ENCODE data around the gene OR51V1.
"Not testable (repeated sequence)": the region's sequence is repeated elsewhere in the genome, so short reads cannot be mapped to it uniquely, and the experiment has no call there.

OR51V1 gene

DNA sequence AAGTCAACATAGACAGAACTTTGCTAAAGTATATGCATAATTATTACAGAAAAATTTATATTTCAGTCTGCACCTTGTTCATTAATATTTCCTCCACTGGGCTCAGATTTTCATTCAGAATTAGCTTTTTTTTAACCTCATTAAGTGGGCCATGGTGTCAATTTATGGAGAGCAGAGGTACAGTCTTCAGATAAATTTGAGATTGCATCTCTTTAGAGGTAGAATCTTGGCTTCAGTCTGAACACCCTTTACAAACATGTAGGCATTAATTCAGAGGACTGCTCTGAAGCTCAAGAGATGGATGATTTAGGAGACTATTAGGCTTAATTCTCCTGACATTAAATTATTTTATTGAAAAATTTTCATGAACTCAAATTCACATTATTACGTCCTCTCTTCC is 29.8 kb upstream of the OR51V1 start:
- no peak for DNase-seq

DNA sequence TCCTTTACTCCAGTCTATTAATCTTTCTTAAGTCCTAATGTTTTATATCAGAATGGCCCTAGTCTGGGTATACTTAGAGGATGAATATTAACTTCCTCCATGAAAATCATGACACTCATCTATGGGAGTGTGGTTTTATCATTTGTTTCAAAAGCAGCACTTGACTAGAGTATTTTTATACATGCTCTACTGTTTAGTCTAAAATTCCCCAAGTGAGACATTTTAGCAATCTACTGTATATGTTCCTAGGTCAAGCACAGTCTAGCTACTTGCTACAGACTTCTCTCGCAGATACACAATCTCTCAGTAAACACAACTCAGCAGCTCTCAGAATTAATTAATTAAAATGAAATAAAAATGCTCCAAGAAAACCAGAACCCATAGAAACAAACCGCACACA is 29.3 kb upstream of the OR51V1 start:
- DNase-seq, result no peak

DNA sequence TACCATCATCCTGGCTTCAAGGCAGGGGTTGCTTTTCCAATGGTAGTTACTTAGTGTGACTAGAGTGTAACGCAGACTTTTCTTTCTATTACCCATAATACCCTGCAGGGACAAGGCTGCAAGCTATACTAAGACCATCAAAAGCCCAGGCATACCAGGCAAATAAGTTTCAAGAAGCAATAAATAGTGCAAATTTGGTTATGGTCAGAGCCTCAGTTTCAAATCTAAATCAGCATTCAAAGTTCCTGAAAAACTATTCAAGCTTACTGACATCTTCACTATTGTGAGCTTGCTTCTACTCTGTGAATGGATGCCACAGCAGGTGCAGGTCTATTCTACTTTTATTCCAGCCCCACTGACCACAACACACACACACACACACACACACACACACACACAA is 28.9 kb upstream of the OR51V1 start:
- DNase-seq, result no peak

DNA sequence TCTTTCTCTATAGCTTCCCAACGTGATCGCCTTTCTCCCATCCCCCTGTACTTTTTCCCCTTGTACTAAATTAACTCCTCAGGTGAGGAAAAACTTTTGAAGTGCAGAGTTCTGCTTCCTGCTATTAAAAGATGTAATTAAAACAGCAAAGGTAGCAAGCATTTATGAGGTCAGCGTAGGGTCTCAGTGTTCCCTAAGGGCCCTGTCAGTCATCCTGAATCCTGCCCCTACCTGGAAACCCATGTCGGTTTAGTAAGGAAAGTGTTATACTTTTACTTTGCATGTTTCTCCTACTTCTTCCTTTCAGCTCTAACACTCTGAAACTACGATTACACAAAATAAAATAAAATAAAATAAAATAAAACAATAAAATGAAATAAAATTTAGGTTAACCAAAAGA is 27.6 kb upstream of the OR51V1 start:
- DNase-seq, result no peak

DNA sequence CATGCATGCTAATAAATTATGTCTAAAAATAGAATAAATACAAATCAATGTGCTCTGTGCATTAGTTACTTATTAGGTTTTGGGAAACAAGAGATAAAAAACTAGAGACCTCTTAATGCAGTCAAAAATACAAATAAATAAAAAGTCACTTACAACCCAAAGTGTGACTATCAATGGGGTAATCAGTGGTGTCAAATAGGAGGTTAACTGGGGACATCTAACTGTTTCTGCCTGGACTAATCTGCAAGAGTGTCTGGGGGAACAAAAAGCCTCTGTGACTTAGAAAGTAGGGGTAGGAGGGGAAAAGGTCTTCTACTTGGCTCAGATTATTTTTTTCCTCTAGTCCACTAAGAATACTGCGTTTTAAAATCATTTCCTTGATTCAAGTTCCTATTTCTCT is 27.2 kb upstream of the OR51V1 start:
- DNase-seq, result no peak

DNA sequence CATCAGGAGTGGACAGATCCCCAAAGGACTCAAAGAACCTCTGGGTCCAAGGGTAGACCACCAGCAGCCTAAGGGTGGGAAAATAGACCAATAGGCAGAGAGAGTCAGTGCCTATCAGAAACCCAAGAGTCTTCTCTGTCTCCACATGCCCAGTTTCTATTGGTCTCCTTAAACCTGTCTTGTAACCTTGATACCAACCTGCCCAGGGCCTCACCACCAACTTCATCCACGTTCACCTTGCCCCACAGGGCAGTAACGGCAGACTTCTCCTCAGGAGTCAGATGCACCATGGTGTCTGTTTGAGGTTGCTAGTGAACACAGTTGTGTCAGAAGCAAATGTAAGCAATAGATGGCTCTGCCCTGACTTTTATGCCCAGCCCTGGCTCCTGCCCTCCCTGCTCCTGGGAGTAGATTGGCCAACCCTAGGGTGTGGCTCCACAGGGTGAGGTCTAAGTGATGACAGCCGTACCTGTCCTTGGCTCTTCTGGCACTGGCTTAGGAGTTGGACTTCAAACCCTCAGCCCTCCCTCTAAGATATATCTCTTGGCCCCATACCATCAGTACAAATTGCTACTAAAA is 26.3 kb upstream of the OR51V1 start, which contains the start of gene HBB:
TSS of gene HBB (minus strand) at position 340 of the 579 bp plus-strand sequence. CDS start at position 290, 50 bp downstream.
- no peak for DNase-seq

DNA sequence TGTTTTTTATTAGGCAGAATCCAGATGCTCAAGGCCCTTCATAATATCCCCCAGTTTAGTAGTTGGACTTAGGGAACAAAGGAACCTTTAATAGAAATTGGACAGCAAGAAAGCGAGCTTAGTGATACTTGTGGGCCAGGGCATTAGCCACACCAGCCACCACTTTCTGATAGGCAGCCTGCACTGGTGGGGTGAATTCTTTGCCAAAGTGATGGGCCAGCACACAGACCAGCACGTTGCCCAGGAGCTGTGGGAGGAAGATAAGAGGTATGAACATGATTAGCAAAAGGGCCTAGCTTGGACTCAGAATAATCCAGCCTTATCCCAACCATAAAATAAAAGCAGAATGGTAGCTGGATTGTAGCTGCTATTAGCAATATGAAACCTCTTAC is 25.0 kb upstream of the OR51V1 start:
- no peak for DNase-seq

DNA sequence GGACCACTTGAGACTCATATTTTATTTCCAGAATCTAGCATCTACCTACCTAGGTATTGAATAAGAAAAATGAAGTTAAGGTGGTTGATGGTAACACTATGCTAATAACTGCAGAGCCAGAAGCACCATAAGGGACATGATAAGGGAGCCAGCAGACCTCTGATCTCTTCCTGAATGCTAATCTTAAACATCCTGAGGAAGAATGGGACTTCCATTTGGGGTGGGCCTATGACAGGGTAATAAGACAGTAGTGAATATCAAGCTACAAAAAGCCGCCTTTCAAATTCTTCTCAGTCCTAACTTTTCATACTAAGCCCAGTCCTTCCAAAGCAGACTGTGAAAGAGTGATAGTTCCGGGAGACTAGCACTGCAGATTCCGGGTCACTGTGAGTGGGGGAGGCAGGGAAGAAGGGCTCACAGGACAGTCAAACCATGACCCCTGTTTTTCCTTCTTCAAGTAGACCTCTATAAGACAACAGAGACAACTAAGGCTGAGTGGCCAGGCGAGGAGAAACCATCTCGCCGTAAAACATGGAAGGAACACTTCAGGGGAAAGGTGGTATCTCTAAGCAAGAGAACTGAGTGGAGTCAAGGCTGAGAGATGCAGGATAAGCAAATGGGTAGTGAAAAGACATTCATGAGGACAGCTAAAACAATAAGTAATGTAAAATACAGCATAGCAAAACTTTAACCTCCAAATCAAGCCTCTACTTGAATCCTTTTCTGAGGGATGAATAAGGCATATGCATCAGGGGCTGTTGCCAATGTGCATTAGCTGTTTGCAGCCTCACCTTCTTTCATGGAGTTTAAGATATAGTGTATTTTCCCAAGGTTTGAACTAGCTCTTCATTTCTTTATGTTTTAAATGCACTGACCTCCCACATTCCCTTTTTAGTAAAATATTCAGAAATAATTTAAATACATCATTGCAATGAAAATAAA is 24.3 kb upstream of the OR51V1 start:
- DNase-seq, result no peak

DNA sequence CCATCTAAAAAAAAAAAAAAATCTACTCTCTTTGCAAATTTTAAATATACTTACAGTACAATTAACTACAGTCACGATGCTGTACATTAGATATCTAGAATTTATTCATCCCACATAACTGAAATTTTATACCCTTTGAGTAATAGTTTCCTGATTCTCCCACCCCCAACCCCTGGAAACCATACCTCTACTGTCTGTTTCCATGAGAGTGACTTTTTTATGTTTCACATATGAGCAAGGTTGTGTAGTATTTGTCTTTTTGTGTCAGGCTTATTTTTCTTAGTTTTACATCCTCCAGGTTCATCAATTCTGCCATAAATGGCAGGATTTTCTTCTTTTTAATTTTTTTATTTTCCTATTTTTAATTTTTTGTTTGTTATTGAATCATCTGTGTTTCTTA is 23.2 kb upstream of the OR51V1 start:
- no peak for DNase-seq

DNA sequence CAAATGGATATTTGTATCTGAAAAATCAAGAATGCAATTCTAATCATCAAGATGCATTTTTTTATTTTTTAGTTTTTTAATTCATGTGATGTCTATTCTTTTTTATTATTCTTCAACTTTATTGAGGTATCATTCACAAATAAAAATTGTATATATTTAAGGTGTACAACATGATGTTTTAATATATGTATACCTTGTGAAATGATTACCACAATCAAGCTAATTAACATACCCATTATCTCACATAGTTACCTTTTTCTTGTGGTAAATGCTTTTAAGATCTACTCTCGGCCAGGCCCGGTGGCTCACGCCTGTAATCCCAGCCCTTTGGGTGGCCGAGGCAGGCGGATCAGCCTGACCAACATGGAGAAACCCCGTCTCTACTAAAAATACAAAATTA is 22.7 kb upstream of the OR51V1 start:
- no peak for DNase-seq

DNA sequence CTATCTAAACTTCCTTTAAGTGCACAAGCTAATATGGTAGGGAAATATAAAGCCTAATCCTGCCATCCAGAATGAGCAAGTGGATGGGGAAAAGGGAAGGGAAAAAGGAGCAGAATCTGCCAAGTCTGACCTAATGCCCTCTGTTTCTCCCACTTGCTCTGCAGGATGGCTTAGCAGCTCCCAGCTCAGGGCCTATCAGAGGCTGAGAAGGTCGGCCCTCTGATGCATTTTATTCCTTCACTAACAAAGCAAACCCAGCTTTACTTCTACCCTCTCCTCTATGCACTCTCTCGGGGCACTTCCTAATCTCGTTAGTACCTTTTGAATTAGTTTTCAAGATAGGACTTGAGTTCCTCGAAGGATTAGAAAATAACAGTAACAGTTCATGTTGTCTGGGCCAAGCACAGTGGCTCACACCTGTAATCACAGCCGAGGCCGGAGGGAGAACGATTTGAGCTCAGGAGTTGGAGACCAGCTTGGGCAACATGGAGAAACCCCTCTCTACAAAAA is 9.9 kb upstream of the OR51V1 start:
- no peak for DNase-seq

DNA sequence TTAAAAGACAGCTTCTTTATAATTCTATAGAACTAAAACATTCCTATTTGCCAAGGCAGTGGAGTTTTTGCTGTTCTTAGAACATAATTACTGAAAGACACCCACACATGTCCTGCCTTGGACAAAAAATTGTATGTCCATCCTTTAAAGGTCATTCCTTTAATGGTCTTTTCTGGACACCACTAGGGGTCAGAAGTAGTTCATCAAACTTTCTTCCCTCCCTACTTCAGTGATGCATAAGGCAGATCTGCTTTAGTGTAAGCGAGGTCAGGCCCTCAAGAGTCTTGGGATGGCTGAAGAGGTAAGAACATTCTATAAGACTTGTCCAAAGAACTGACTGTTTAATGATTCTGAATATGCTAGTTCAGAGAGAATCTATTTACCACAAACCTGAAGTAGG is 4.3 kb upstream of the OR51V1 start:
- peak; percentile 59 for DNase-seq

DNA sequence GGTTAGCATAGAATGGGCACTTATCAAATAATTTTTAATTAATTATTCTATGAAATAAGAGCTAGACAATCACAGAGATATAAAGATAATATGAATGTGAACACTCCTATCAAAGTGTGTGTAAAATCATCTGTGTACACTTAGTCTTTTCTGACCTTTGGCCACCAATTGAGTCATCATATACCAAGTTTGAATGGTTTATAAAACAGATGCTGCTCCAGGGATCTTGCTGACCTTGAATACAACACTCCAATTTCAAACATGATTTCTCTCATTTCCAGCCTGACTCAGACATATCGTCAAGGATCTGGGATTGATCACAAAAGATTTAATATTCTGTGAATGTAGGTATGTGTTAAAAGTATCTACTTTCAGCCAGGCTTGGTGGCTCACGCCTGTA is 2.9 kb upstream of the OR51V1 start:
- no peak for DNase-seq

DNA sequence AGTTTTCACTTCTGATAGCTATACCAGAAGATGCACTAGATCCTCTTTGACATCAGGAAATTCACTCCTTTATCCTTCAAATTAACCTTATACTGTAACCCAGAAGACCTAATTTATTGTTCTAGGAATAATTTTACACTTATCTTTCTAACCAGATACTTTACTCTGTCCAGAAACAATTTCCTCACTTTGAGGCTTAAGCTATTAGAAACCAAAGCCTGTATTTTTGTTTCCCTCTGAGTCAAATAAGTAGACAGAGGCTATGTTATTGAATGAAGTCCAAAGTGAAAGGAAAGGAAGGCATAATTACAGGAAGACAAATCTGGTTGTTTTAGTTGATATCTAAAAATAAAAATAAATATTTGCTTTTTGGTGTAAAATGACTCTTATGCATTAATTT is 2.2 kb downstream of the OR51V1 start:
- DNase-seq, result no peak

DNA sequence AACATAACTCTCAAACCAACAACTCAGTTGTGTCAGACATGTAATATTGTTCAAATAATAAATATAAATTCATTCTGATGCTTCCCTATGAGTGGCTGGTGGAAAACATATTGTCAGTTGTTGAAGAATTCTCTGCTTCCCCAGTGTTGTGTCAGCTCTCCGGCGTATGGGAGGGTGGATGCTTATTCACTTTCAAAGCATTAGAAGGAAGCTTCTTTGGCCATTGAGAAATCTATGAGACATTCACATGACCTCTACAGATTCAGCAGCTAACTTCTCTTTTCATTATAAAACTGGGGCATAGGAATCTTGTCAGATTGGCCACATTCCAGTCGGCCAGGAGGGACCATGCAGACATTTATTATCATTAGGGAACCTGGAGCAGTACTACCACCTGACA is 2.9 kb downstream of the OR51V1 start:
- no peak for DNase-seq

DNA sequence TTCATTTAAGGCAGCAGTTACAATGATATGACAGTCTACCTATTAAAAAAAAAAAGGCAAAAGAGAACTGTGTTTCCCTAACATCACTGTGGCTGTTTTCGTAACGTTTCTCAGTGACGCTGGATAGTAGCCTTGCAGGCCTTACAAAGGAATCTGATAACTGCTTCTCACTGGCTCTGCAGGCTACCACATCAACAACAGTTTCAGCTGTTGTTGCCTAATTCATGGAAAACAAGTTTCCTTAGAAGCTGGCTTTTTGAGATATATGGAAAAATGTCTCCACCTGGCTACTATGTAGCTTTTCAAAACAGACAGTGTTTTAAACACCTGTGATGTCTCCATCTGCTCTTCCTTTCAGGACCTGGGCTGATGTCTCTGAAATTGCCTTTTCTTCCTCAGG is 3.8 kb downstream of the OR51V1 start:
- no peak for DNase-seq

DNA sequence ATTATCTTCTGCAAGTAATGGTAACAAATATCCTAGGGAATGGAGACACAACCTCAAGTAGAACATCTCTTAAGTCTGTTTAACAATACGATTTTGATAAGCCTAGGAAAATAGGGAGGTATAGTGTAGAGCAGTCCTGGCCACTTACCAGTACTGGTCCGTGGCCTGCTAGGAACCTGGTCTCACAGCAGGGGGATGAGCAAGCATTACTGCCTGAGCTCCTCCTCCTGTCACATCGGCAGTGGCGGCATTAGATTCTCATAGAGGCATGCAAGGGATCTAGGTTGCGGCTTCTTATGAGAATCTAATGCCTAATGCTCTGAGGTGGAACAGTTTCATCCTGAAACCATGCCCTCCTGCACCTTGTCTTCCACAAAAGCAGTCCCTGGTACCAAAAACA is 4.4 kb downstream of the OR51V1 start:
- no peak for DNase-seq

DNA sequence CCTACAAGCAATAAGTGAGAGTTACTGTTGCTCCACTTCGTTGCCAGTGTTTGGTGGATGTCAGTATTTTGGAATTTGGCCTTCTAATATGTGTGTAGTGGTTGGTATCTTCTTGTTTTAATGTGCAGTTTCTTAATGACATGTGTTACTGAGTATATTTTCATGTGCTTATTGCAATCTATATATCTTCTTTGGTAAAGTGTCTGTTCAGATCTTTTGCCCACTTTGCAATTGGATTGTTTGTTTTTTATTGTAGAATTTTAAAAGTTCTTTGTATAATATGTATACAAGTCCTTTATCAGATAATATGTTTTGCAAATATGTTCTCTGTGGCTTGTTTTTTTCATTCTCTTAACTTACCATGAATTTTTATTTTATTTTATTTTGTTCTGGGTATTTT is 7.7 kb downstream of the OR51V1 start:
- DNase-seq, result no peak

DNA sequence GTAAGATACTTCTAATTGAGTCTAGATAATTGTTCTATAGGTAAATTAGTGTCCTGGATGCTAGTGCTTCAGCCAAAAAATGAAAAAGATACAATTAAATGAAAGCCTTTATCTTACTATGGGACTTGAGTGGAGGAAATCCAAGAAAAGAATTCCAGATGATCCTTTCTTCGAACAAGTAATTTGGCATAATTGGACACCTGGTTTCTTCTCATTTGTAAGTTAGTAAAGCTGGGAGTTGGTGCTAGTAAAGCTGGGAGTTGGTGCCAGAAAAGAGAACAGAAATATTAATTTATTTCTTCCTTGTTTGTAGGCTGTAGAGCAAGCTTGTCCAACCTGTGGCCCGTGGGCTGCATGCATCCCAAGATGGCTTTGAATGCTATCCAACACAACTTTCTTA is 12.3 kb downstream of the OR51V1 start:
- DNase-seq, result no peak

DNA sequence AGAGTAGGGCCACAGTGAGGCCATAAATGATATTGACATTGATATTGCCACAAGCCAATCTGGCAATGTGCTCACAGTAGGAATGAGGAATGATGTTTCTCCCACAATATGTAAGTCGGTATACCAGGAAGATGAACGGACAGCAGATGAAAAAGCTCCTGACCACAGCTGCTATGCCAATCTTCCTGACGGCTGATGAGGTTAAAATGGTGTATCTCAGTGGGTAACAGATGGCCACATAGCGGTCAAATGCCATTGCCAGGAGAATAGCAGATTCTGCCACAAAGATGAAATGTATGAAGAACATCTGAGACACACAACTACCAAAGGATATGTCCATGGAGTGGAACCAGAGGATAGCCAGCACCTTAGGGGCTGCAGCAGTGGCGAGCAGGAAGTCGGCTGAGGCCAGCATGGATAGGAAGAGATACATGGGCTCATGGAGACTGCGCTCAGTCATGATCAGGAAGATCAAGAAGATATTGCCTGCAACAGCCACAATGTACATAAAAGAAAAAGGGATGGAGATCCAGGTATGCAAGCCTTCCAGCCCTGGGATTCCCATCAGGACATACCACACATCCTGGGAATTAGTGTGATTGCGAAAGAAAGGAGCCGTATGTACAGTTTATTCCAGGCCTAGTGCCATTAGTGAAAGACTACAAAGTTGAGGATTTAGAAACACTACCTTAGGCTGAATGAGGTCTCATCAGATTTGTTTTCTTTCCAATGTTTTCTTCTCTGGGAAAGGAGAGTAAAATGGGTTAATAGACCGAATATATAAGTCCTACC is 22.2 kb downstream of the OR51V1 start:
- no peak for DNase-seq

DNA sequence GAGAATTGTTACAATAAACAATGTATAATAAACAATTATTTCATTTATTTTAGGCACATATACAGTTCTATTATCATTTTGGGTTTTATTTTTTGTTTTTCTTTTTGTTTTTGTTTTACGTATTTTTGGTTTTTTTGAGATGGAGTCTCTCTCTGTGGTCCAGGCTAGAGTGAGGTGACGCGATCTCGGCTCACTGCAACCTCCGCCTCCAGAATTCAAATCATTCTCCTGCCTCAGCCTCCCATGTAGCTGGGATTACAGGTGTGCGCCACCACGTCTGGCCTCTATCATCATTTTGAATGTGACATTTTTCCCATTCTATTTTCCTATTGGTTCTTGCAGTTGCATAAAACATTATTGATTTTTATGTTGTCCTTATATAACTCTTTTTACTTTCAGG is 25.5 kb downstream of the OR51V1 start:
- DNase-seq, result no peak

DNA sequence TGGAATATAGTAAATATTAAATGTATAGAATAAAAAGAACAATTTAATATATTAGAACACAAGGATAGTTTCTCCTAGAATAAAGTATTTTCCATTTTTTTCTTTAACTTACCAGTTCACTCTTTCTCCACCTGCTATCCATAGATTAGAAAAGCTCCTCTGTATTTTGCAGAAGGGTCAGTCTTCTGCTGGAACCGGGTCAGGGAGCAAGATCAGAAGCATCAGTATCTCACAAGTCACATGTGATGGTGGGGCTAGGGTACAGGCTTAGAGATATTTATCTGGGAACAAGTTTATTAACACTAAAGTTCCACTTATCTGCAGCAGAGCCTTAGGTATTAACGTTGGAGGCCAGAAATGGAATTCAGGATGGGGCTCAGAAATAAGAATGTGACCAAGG is 28.6 kb downstream of the OR51V1 start:
- DNase-seq, result no peak

DNA sequence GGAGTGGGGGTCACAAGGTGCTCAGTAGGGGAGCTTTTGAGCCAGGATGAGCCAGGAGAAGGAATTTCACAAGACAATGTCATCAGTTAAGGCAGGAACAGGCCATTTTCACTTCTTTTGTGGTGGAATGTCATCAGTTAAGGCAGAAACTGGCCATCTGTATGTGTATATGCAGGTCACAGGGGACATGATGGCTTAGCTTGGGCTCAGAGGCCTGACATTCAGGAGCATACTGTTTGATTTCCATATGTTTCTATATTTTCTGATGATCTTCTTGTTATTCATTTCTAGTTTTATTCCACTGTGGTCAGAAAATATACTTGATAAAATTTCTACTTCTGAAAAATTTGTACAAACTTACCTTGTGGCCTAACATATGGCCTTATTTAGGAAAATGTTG is 34.6 kb downstream of the OR51V1 start:
- DNase-seq, result not testable (repeated sequence)

DNA sequence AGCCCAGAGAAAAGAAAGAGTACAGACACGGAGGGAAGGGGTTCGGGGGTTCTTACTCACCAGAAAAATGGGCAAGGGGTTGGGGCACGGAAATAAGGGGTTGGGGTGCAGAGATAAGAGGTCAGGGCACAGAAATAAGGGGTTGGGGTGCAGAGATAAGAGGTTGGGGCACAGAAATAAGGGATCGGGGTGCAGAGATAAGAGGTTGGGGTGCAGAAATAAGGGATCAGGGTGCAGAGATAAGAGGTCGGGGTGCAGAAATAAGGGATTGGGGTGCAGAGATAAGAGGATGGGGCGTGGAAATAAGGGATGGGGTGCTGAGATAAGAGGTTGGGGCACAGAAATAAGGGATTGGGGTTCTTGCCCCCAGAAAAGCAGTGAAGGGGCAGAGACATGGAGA is 35.7 kb downstream of the OR51V1 start:
- DNase-seq, result not testable (repeated sequence)
